GM18867 (cell line): ENCODE data around the gene CCDC78.
"Not testable (repeated sequence)": the region's sequence is repeated elsewhere in the genome, so short reads cannot be mapped to it uniquely, and the experiment has no call there.

Experiments
- ATAC-seq: cut with Tn5 transposase; IDR thresholded peaks from one replicate; pipeline ENCODE4 v1.9.1; 2021; ENCODE audit warnings: mild to moderate bottlenecking, moderate library complexity; ENCODE audit not compliant: unreplicated experiment

The CCDC78 gene

DNA sequence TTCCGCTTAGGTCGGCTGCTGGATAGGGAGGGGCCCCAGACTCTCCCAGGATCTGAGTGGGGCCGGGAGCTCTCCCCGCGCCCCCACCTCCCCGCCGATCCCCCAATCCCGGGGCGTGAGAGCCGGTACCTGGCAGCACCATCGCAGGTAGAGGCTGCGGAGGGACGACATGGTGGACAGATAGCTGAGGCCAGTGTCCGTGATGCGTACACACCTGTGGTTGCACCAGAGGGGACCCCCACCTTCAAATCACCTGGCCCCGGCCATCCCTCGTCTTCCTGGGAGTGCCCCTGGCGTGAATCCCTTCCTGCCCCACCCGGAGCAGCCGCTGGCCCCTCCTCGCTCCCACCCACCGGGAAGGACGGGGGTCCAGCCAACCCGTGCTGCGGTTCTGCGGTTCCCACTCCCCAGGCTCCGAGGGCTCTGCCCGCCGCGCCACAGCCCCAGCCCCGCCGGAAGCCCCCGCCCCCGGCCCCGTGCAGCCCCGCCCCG, 31.3 kb downstream of the CCDC78 start:
- no peak for ATAC-seq

DNA sequence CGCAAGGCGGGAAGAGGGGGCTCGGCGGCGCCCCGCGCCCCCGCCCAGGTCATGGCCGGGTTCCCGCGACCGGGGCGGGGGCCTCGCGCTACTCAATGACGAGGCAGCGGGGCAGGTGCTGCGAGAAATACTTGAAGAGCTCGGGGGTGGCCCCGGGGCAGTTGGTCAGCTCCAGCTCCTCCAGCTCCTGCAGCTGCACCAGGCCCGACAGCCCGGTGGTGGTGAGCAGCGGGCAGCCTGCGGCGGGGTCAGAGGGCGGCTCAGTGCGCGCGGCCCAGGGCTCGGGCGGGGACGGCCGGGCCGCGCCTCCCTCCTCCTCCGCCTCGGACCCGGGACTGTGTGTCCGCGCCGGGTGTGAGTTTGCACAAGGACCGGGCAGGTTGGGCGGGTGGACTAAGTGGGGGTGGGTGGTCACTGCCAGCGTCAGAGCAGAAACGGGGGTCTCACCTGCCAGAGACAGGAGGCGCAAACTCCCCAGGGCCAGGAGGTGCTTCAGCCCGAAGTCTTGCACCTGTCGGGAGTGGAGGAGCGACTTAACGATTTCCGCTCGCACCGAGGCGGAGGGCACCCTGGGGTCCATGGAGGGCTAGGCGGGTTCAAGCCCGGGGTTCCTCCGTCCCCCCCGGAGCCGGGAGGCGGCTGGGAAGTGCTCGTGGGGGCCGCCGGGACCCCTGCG, 31.9 kb downstream of the CCDC78 start:
- no peak for ATAC-seq

DNA sequence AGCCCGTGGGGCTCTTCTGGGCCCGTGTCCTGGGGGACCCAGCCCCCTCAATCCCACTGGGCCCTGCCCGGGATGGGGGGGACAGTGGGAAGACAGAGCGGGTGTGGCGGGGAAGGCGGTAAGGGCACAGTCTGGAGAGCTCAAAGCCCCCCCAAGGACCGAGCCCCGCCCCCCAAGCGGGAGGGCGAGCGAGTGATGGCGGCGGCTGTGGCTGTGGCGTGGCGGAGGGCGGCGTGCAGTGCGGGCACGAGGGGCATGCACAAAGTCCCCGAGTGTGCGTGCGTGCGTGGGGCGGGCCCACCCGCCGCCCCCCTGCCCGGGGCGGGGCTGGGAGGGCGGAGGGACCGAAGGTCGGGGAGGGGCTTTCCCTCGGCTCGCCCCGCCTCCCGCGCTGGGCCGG, 32.5 kb downstream of the CCDC78 start:
- no peak for ATAC-seq

DNA sequence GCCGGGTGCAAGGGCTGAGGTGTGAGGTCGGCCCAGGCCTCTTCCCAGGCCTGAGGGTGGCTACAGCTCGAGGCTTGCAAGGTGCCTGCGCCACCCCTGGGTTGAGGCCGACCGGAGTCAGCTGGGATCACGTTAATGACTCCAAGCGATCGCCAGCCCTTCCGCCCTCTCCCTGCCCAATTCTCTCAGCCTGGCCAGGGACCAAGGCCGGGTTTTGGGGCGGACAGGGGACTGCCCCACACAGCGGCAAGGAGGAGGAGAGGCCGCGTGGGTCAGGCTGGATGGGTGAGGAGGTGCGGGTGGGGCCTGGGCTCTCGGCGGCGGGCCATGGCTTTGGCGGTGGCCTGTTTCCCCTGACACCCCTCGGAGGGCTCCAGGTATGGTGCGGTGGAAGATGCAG, 32.9 kb downstream of the CCDC78 start:
- ATAC-seq, result no peak

DNA sequence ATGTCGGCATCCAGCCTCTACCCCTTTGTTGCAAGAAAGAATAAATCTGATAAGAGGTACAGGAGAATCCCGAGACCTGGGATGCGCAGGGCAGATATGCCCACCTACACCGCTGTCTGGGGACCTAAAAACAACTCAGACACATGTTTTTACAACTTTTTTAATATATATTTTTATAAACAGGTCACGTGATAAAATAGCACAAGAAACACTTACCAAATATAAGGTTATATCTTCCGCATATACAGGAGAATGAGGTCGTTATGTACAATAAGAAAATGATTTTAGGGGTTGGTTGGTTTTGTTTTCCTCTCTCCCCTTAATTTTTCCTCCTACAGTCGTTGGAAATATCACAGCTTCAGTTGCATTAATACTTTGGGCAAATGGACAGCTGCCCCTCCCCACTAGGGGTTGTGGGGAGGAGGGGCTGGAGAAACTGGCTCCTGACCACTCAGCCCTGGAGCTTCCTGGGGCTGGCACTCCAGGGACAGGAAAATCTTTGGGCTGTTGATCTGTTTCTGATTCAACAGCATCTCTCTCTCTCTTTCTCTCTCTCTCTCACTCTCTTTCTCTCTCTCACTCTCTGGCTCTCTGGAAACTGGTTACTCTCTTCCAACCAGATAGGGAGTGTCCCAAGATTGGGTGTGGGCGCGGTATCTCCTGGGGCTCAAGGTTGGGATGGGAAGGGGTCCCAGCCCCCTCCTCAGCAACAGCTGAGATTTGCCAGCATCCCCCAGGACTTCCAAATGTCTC, 33.7 kb downstream of the CCDC78 start:
- ATAC-seq, result no peak

DNA sequence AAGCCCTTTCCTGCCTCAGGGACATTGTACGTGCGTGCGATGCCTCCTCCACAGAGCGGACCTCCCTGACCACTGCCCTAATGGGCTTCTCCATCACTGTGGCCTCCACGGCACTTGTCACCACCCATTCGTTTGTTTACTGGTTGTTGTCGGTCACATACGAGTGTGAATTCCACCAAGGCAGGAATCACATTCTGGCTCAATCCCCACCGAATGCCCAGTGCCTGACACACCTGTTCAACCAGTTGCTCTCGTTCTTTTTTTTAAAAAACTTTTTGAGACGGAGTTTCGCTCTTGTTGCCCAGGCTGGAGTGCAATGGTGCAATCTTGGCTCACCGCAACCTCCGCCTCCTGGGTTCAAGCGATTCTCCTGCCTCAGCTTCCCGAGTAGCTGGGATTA, 35.0 kb downstream of the CCDC78 start:
- ATAC-seq, result not testable (repeated sequence)

DNA sequence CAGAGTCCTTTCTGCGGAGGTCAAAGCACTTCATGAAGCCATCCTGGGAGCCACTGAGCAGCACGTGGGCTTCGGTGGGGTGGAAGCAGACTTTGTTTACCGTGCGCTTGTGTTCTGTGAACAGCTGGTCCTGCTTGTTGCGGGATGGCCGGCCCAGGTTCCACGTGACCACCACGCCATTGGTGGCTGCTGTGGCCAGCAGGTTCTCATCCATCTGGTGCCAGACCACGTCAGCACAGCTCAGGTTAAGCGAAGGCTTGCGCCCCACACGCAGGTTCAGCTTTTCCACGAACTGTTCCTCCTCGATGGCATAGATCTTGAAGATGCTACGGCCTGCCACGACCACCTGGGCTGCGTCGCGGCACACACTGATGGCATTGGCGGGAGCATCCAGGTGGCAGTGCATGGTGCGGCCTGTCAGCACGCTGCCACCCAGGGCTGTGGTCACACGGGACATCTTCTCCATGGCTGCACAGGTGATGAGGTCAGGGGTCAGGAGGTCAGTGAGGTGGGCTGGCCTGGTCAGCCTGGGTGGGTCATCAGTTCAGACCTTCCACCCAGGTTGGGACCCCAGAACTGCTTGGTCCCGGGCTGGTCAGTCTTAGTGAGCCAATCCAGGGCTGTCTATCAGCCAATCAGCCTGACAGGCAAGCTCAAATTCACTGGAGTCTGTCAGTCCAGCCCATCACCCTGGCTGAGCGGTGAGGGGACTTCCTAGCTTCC, 36.9 kb downstream of the CCDC78 start:
- ATAC-seq, result no peak

DNA sequence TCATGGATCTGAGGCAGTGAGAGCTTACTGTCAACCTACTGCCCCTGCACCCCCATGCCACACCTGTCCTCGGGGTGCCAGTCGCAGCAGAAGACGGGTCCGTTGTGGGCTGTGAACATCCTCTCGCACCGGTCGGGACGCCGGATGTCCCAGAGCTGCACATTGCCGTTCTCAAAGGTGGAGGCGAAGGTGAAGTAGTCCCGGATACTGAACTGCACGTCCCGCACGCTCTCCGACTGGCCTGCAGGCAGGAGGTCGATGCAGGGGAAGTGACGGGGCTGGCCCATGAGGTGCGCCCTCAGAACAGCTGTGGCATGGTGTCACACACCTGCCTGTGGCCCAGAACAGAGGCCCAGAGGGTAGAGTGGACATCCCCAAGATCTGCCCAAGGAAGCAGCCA, 38.7 kb downstream of the CCDC78 start:
- ATAC-seq, result no peak

DNA sequence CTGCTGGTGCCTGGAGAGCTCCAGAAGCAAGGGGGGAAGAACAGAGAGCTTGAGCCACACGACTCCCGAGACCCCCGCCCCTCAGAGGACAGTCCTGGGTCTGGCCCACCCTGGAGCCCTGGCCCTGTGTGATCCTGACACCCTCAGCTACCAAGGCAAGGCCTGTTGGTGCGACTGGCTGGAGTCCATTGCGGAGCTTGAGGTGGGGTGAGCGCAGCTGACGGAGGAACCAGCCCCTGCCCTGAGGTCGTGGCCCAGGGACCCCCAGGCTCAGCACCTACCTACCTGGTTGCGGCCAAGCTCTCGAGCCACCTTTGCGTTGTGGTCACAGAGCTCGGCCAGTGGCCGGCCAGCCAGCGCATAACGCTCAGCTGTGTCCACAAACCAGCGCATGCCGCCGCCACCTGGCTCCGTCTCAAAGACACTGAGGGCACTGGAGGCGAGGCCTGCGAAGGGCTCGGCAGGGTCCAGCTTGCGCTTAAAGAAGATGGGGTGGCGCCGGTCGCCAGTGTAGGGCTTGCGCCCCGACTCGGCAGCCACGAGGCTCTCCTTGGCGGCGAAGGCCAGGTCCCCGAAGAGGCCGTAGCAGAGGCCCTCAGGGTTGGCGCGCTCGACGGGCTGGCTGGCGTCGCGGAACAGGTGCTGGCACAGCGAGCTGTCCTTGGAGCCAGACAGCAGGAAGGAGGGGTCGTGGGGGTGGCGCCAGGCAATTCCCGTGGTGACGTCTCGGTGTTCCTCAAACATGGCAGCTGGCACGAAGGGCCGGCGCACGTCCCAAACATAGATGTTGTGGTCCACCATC, 39.6 kb downstream of the CCDC78 start:
- ATAC-seq, result no peak

DNA sequence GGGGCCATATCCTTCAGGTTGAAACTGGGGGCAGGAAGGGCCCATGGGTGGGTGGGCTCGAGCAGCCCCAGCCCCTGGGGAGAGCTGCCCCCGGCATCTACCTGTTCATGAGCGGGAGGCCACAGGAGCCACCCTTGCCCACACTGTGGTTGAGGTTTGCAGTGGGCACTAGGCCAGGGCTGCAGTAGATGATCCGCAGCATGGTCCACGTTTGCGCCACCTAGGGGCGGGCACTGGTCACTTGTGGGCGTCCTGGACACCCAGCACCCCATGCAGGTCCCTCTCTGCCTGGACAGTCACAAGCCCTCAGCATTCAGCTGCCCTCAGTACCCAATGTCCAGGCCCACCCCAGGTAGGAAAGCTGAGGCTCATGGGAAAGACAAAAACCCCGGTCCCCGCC, 40.3 kb downstream of the CCDC78 start:
- no peak for ATAC-seq

DNA sequence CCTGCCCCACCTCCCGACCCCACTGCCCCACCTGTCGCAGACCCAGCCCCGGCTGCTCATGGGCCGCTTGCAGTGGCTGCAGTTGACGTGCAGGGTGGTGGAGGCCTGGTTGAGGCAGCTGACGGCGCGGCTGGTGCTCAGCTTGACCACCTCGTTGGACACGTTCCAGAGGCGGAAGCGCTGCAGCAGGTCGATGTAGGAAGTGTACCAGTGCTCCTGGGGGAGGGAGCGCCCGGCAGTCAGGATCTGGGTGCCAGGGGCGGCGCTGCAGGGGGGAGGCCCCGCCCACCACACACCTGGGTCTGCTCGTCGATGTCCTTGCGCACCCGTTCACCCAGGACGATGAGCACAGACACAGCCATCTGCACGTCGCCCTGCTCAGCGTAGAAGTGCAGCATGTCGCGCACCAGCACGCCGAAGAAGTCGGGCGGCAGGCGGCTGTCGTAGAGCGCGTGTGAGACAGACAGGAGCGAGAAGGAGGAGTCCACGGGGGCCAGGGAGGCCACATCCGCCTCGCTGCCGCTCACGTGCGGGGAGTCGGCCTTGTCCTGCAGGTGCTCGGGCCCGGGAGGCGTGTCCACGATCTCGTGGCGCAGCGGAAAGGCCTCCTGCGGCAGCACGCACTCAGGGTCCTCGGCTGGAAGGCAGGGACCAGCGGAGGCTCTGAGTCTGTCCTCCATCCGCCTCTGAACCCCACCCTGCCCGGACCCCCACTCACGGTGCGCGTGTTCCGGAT, 41.1 kb downstream of the CCDC78 start:
- ATAC-seq, result no peak

DNA sequence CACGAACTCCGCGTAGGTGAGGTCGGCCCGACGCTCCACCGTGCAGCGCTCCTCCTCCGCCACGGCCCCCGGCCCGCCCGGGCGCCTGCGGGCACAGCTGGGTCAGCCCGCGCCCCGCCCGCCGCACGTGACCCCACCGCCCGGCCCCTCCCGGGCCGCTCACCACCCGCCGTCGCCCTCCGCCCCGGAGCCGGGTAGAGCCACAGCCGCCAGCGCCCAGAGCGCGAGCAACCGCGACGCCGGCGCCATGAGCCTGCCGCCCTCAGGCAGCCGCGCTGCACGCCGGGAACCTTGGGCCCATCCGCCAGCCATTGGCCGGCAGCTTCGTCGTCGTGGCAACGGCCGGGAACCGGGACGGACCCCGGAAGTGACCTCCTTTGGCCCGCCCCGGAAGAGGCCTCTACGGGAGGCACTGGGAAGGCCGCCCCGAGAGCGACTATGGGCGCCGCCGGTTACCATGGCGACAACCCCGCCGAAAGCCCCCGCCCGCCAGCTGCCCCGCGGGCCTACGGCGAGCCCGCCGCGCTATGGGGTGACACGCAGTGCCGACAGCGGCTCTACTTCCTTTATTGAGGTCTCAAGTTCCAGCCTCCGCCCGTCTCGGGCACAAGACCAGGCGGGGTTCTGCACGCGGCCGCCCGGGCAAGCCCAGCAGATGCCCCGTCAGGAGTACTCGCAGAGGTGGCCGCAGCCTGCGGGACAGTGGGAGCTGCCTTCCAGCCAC, 42.0 kb downstream of the CCDC78 start, which contains the start of gene JMJD8:
JMJD8 (minus strand) TSS at position 264 of the 724 bp plus-strand sequence; CDS start at position 249, 15 bp downstream.
- peak; percentile 68 for ATAC-seq

DNA sequence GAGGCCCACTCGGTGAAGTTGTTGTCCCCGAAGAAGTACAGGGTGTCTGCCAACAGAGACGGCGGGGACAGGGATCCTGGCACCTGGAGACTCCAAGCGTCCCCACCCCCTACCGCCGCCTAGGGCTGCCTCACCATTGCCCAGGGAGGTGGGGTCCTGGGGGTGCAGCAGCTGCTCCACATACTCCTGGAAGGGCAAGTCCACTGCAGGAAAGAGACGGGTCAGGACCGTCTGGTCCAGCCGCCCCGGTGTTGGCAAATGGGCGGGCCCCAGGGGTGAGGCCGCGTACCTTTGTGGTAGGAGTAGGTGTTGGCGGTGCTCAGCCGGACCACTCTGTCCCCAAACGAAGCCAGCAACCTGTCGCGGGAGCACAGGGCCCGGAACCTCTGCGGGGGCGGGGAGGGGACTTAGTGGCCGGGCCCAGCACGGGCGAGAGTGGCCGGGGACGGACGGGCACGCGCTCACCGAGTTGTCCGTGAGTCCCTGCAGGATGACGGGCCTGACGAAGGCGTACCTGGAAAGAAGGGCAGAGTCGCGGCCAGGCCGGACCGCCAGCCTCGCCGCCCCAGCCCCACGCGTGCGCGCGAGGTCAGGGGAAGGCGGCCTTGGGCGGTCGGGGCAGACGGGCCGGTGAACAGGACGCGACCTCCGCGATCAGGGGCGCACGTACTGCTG, 42.7 kb downstream of the CCDC78 start:
- ATAC-seq, result no peak

DNA sequence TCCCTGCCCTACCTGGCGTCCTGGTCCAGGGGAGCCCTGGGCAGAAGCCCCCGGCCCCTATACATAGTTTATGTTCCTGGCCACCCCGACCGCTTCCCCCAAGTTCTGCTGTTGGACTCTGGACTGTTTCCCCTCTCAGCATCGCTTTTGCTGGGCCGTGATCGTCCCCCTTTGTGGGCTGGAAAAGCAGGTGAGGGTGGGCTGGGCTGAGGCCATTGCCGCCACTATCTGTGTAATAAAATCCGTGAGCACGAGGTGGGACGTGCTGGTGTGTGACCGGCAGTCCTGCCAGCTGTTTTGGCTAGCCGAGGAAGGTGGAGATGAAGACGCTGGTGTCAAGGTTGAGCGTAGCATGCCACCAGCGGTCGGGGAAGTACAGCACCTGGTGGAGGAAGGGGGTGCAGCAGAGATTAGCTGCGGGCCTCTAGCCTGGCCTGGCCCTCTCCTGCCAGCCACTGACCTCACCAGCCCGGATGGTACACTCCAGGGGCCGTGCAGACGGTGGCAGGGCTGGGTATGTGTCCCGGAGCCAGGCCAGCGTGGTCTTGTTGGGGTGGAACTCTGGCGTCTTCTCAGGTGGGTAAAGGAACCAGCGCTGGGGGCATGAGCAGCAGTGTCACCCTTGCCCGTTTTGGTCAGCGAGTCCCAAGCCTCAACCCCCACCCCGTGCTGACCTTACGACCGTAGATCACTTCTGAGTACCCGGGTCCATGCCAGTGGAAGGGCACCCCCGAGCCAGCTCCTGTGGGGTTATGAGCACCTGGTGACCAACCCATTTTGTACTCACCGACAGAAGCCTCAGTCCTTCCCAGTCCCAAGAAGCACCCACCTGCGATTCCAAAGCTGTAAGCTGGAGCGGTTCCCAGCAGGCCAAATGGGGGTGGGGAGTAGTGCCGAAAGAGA, 43.5 kb downstream of the CCDC78 start:
- ATAC-seq, result no peak

DNA sequence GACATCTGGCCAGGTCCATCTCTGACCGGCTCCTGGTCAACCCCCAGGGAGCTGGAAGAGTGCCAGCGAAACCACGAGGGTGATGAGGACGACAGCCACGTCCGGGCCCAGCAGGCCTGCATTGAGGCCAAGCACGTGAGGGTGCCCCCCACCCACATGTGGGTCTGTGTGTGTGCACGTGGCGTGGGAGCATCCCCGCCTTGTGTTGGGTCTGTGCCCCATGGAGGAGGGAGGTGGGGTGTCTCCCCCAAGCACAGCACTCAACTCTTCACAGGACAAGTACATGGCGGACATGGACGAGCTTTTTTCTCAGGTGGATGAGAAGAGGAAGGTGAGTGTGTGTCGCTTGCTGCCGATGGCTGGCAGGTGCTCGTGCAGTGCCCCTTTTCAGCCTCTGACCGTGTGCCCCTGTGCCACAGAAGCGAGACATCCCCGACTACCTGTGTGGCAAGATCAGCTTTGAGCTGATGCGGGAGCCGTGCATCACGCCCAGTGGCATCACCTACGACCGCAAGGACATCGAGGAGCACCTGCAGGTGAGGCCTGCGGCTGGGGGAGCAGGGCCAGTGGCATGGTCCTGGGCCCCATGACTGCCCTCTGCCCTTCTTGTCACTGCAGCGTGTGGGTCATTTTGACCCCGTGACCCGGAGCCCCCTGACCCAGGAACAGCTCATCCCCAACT, 44.4 kb downstream of the CCDC78 start:
- no peak for ATAC-seq

DNA sequence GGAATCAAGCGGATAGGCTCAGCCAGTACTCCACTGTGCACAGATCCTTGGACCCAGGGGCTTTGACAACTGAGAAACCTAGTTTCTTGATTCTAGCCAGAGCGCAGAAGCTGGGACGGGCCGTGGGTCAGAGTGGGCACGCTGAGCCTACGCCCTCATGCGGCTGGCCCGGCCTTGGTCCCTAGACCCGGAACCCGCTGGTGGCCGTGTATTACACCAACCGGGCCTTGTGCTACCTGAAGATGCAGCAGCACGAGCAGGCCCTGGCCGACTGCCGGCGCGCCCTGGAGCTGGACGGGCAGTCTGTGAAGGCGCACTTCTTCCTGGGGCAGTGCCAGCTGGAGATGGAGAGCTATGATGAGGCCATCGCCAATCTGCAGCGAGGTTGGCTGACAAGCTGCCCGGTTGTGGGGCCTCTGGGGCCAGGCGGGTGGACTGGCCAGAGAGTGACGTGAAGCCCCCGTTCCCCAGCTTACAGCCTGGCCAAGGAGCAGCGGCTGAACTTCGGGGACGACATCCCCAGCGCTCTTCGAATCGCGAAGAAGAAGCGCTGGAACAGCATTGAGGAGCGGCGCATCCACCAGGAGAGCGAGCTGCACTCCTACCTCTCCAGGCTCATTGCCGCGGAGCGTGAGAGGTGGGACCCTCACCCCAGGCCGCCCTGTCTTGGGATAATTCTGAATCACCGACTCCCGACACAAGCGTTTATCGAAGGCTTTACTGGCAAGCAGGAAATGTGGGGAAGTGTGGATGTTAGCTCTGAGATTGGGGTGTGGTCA, 45.1 kb downstream of the CCDC78 start:
- no peak for ATAC-seq

DNA sequence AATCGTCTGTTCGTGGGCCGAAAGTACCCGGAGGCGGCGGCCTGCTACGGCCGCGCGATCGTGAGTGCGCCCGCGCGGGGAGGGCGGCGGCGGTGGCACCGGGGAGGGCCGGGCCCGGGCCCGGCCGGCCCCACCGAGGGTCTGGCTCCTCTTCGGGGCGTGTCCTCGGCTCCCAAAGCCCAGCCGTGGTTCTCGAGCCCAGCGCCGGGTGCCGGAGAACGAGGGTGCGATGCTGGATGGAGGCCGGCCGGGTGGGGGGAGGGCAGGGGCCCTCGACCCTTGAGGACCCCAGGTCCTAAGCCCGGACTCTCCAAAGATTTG, 45.7 kb downstream of the CCDC78 start:
- ATAC-seq, result no peak
